Chondrocyte (in vitro differentiated cells): ENCODE results near the gene AREL1. TPM values are rescaled to one million over a fixed set of nuclear protein-coding genes. Genes with fewer than 3 reads are reported as not detected.

Experiments
- DNase-seq: peaks from one replicate; pipeline ENCODE4 v3.0.0; 2021; ENCODE audit warnings: mixed read lengths, low spot score
- H3K27ac Mint-ChIP-seq: one replicate; pipeline ENCODE4 v1.8.0; 2021; ENCODE audit warnings: mild to moderate bottlenecking, moderate library complexity, mixed read lengths; ENCODE audit not compliant: unreplicated experiment
- H3K27me3 Mint-ChIP-seq: 2 replicates; pipeline ENCODE4 v1.8.0; 2021; ENCODE audit warnings: low read depth, mixed read lengths
- H3K36me3 Mint-ChIP-seq: 2 replicates; pipeline ENCODE4 v1.8.0; 2021; ENCODE audit warnings: low read depth, mixed read lengths
- H3K4me1 Mint-ChIP-seq: 2 replicates; pipeline ENCODE4 v1.8.0; 2021; ENCODE audit warnings: low read depth, mild to moderate bottlenecking, mixed read lengths
- H3K4me3 Mint-ChIP-seq: one replicate; pipeline ENCODE4 v1.8.0; 2021; ENCODE audit warnings: mild to moderate bottlenecking, moderate library complexity, mixed read lengths; ENCODE audit not compliant: unreplicated experiment
- H3K9me3 Mint-ChIP-seq: 2 replicates; pipeline ENCODE4 v1.8.0; 2021; ENCODE audit warnings: low read depth, mixed read lengths
- total RNA-seq: library from RNA; stranded (reverse); gene quantifications from 3 replicates; pipeline ENCODE4 v1.2.1, GENCODE V29; 2021
- TF ChIP-seq, protein P1 (sequence below): fragments of 200-600 bp; sonication (generic); IDR thresholded peaks from 2 replicates; pipeline ENCODE4 v1.5.0; 2021; ENCODE audit warnings: antibody characterized with exemption, mild to moderate bottlenecking, moderate library complexity

Gene AREL1
- total RNA-seq, 1 donor from 2014 or later = 34.7 TPM

DNA sequence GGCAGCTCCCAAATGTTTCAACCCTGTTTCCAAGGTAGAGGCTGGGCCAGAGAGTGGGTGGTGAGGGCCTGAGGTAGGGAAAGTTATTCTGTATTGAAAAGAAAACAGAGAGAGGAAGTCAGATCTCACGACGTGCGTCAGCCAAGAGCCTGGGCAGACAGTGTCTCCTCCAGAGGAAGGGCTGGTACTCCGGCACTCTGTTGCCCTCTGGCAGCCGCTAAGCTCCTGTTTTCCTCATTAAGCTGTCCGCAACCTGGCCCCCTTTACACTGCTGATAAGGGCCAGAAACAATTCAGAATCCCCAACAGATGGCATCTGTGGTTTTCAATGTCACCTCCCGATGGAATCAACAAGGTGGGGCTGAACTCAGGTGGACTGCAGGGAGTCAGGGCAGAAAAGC is 74.8 kb downstream of the AREL1 start:
- no peak for DNase-seq
- Mint-ChIP-seq H3K27me3 (no peaks in the 10 kb centered on the region), H3K27ac (peak overlapping the region; percentile 69), H3K4me3 (no peak overlapping the region), H3K9me3 (no peaks in the 10 kb centered on the region), H3K4me1 (peaks cover 55% of the 10 kb centered on the region), H3K36me3 (no peaks in the 10 kb centered on the region)
- TF ChIP-seq, protein P1, sequence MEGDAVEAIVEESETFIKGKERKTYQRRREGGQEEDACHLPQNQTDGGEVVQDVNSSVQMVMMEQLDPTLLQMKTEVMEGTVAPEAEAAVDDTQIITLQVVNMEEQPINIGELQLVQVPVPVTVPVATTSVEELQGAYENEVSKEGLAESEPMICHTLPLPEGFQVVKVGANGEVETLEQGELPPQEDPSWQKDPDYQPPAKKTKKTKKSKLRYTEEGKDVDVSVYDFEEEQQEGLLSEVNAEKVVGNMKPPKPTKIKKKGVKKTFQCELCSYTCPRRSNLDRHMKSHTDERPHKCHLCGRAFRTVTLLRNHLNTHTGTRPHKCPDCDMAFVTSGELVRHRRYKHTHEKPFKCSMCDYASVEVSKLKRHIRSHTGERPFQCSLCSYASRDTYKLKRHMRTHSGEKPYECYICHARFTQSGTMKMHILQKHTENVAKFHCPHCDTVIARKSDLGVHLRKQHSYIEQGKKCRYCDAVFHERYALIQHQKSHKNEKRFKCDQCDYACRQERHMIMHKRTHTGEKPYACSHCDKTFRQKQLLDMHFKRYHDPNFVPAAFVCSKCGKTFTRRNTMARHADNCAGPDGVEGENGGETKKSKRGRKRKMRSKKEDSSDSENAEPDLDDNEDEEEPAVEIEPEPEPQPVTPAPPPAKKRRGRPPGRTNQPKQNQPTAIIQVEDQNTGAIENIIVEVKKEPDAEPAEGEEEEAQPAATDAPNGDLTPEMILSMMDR = peak; percentile 30

DNA sequence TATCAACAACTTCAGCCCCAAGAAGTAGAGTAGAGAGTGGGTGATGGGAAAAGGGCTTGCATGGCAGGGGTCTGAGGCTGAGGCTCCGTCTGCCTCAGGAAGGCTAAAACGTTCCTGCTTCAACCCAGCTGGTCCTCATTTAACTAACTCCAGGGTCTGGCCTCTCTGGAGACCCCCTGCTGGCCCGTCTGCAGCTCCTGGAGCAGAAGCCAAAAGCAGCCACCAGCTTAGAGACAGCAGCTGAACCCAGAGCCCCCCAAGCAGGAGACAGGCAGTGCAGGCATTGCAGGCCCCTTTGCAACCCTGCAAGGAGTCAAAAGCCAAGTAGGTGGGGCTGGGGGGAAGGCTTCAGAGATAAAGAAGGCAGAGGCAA is 75.7 kb downstream of the AREL1 start:
- H3K4me3 Mint-ChIP-seq = no peak overlapping the region
- TF ChIP-seq, protein P1 = no peak
- H3K27me3 Mint-ChIP-seq = no peaks in the 10 kb centered on the region
- peaks cover 57% of the 10 kb centered on the region for H3K4me1 Mint-ChIP-seq
- no peak overlapping the region for H3K27ac Mint-ChIP-seq
- no peak for DNase-seq
- no peaks in the 10 kb centered on the region for H3K36me3 Mint-ChIP-seq
- no peaks in the 10 kb centered on the region for H3K9me3 Mint-ChIP-seq

DNA sequence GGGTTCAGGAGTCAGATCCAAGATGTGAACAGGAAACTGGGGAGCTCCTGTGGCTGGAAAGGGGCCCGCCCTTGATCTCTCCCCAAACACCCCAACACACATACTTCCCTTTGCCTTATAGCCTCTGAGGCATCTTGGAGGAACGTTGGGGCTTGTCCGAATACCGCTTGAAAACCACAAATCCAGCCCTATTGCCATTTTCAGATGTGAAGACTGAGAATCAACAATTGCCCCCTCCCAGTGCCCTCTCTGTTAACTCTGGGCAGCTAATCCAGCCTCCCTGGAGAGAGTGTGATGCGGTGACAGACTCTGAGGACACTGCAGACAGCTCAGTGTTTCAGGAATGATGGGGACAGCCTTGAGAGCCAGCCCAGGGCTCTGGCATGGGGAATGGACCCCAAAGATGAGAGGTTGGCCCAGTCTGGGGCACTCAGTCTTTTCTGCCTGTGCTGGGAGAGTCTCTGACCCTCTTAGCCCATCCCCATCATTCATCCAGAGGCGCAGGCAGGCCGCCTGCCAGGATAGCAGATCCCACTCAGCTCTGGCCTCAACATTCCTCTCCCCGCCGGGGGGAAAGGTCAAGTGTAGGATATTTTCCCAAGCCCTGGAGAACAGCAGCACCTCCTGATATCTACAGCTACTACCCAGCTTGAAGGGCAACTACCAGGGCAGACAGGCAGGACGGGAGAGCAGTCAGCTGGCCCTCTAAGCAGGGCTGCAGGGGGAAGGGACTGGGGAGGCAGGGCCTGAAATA is 76.3 kb downstream of the AREL1 start:
- Mint-ChIP-seq H3K27me3 (no peaks in the 10 kb centered on the region), H3K27ac (peak overlapping the region; percentile 77), H3K36me3 (no peaks in the 10 kb centered on the region), H3K4me1 (peaks cover 55% of the 10 kb centered on the region), H3K4me3 (no peak overlapping the region), H3K9me3 (no peaks in the 10 kb centered on the region)
- TF ChIP-seq, protein P1 = no peak
- no peak for DNase-seq

DNA sequence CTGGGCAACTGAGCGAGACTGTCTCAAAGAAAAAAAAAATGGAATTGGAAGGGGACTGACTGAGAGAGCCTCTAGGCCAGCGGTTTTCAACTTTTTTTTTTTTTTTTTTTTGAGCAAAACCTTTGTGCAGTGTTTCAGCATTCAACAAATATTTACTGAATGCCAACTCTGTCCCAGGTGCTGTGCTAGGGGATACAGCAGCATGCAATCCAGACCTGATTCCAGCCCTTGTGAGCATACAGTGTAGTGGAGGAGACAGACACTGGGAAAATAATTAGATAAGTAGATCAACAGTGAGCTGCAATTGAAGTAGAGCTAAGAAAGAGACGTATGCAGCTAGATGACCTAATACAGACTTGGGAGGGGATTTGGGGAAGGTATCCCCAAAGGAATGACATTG is 77.0 kb downstream of the AREL1 start:
- peaks cover 60% of the 10 kb centered on the region for H3K4me1 Mint-ChIP-seq
- TF ChIP-seq, protein P1 = no peak
- H3K36me3 Mint-ChIP-seq = no peaks in the 10 kb centered on the region
- no peaks in the 10 kb centered on the region for H3K9me3 Mint-ChIP-seq
- H3K27ac Mint-ChIP-seq = peak overlapping the region; percentile 10
- DNase-seq = no peak
- H3K27me3 Mint-ChIP-seq = no peaks in the 10 kb centered on the region
- H3K4me3 Mint-ChIP-seq = no peak overlapping the region

DNA sequence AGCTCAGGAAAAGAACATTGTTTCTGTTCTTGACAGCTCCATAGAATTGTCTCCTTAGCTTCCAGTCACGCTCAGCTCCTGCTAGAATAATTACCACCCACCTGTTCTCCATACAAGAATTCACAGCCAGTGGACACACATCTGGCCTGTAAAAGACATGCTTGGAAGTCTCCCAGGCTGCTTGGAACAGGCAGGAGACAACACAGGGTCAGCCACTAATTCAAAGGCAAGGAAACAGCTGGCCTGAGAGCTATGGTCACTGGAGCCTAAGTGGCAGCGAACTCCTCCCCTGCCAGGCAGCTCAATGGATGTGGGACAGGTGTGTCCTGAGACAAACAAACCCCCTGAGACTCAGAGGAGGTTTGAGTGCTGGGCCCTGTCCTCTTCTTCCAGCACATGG is 77.9 kb downstream of the AREL1 start:
- H3K9me3 Mint-ChIP-seq = no peaks in the 10 kb centered on the region
- H3K27ac Mint-ChIP-seq = peak overlapping the region; percentile 22
- H3K27me3 Mint-ChIP-seq = no peaks in the 10 kb centered on the region
- H3K36me3 Mint-ChIP-seq = no peaks in the 10 kb centered on the region
- no peak overlapping the region for H3K4me3 Mint-ChIP-seq
- TF ChIP-seq, protein P1 = no peak
- H3K4me1 Mint-ChIP-seq = peaks cover 63% of the 10 kb centered on the region
- no peak for DNase-seq
